Head of caudate nucleus (tissue), 42 donors: ENCODE measurements around the gene ZFPM1.

Source experiments
- DNase-seq, 42 donors: peaks; one replicate each; pipeline versions ENCODE4 v3.0.0 to v3.0.0-alpha.2; 2020 to 2021; ENCODE audit warnings: mixed read lengths in 7 of 42
- intact Hi-C: fragments of 100-400 bp; cut with DNase I; formaldehyde crosslinking; loops from one replicate; pipeline ENCODE4 v1.15.0; 2022

ZFPM1 gene

GRCh38 chr16:88502371-88502770, 49.3 kb downstream of the ZFPM1 start:
- intact Hi-C loops: no loop called here
- DNase-seq: no peak

GRCh38 chr16:88502776-88503280, 49.7 kb downstream of the ZFPM1 start:
- intact Hi-C loops: no loop called here
- DNase-seq: no peak

- intact Hi-C loops: no loop called here
- DNase-seq: no peak
Observed at GRCh38 chr16:88503374-88503770, 50.3 kb downstream of the ZFPM1 start.

GRCh38 chr16:88503771-88504488, 50.9 kb downstream of the ZFPM1 start:
- intact Hi-C loops: no loop called here
- DNase-seq: no peak

GRCh38 chr16:88504489-88505404, 51.7 kb downstream of the ZFPM1 start:
- intact Hi-C loops: no loop called here
- DNase-seq: no peak

- DNase-seq: peak in 8 of 42 donors; percentile 25 to 63 (median 44)
- intact Hi-C loops: no loop called here
Observed at GRCh38 chr16:88505405-88506082, 52.5 kb downstream of the ZFPM1 start.

- intact Hi-C loops: no loop called here
Observed at GRCh38 chr16:88506723-88507122, 53.6 kb downstream of the ZFPM1 start.

GRCh38 chr16:88507231-88507743, 54.2 kb downstream of the ZFPM1 start:
- intact Hi-C loops: no loop called here
- DNase-seq: no peak

More at GRCh38 chr16:88506723-88507122, 53.6 kb downstream of the ZFPM1 start:
- DNase-seq: no peak

GRCh38 chr16:88508376-88508867, 55.3 kb downstream of the ZFPM1 start:
- no peak for DNase-seq
- intact Hi-C loops: no loop called here

GRCh38 chr16:88508868-88509748, 56.0 kb downstream of the ZFPM1 start:
- DNase-seq: no peak
- intact Hi-C loops: no loop called here

GRCh38 chr16:88509749-88510069, 56.6 kb downstream of the ZFPM1 start:
- DNase-seq: no peak
- intact Hi-C loops: no loop called here

- DNase-seq: no peak
Observed at GRCh38 chr16:88510091-88510994, 57.3 kb downstream of the ZFPM1 start.

GRCh38 chr16:88511060-88511459, 58.0 kb downstream of the ZFPM1 start:
- DNase-seq: no peak
- intact Hi-C loops: no loop called here

More at GRCh38 chr16:88510091-88510994, 57.3 kb downstream of the ZFPM1 start:
- intact Hi-C loops: no loop called here

GRCh38 chr16:88511906-88512305, 58.8 kb downstream of the ZFPM1 start:
- DNase-seq: no peak
- intact Hi-C loops: no loop called here

GRCh38 chr16:88512728-88513696, 59.9 kb downstream of the ZFPM1 start:
- no peak for DNase-seq
- intact Hi-C loops: no loop called here

- intact Hi-C loops: no loop called here
Observed at GRCh38 chr16:88514070-88514469, 61.0 kb downstream of the ZFPM1 start.

More at GRCh38 chr16:88514070-88514469, 61.0 kb downstream of the ZFPM1 start:
- DNase-seq: no peak
